Thoracic aorta (tissue), 2 donors: ENCODE data around the gene OSBP. TPM values are rescaled to one million over a fixed set of nuclear protein-coding genes. Genes with fewer than 3 reads are reported as not detected.

ENCODE experiments used
- ATAC-seq: fragments of 150-250 bp; one replicate; pipeline ENCODE4 v1.8.0; 2017; ENCODE audit warnings: low read depth; ENCODE audit not compliant: insufficient number of reproducible peaks, low FRiP score
- DNase-seq: peaks from one replicate; pipeline ENCODE4 v3.0.0-alpha.2; 2020; ENCODE audit warnings: low spot score
- H3K27ac ChIP-seq, 2 donors: fragments of 200-600 bp; sonication (generic); 1 replicate in 1 of 2; 2 replicates in 1 of 2; pipeline ENCODE4 v1.5.1; 2016; ENCODE audit warnings: mild to moderate bottlenecking in 2 of 2, moderate library complexity in 2 of 2
- H3K27me3 ChIP-seq: fragments of 200-600 bp; sonication (generic); replicated peaks from 2 replicates; pipeline ENCODE4 v1.6.0; 2016; ENCODE audit warnings: mild to moderate bottlenecking; ENCODE audit not compliant: insufficient read depth
- H3K36me3 ChIP-seq: fragments of 200-600 bp; sonication (generic); one replicate; pipeline ENCODE4 v1.5.1; 2016
- H3K4me1 ChIP-seq, 2 donors: fragments of 200-600 bp; sonication (generic); 1 replicate in 1 of 2; 2 replicates in 1 of 2; pipeline versions ENCODE4 v1.5.1 to v1.6.0; 2016; ENCODE audit warnings: low read depth in 2 of 2, mild to moderate bottlenecking in 1 of 2; ENCODE audit not compliant: control insufficient read depth in 1 of 2
- H3K4me3 ChIP-seq: fragments of 200-600 bp; sonication (generic); 2 replicates; pipeline ENCODE4 v1.5.1; 2016; ENCODE audit warnings: mild to moderate bottlenecking
- H3K9me3 ChIP-seq: fragments of 200-600 bp; sonication (generic); 2 replicates; pipeline ENCODE4 v1.5.1; 2016
- total RNA-seq, 2 donors: library from RNA; depleted of rRNA; stranded (reverse); fragments of >200 nt; gene quantifications; one replicate each; pipeline versions ENCODE4 v1.1.0 to v1.2.3, GENCODE V29; 2016
- TF ChIP-seq, protein P1 (sequence below): fragments of 200-600 bp; sonication (generic); IDR thresholded peaks from one replicate; pipeline ENCODE4 v1.5.1; 2019; ENCODE audit warnings: antibody characterized with exemption

The OSBP gene
- total RNA-seq, 2 donors from 2014 or later, result 38.4 to 41.8 TPM

DNA sequence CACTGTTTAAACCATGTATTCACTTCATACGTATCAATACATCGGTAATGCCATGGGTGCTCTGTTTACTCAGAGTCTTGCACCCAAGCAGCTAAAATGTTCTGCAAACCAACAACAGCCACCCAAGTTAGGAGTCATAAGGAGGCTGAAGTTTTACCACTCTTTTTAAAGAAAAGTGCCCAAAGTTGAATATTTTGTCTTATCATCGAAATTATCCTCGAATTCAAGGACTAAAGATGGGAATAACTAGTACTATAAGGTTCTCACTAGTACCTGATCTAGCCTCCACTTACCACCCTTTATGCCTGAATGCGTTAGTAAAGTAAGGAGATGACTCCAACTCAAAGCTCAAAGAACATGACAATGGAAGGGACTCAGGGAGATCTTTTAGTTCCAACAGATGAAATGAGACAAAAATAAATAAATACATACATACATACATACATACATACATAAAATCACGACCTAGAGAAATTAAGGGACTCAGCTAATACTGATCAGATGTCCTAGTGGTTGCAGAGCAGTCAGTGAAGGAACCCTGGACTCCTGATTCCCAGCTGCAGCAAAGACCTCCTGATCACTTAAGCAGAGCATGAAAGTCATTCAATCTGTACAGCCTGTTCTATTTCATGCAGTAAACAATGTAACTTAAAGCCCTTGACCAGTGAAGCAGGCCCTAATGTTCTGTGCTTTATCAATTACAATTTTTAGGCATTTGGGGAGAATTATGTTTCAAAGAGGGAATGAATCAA lies 7.7 kb downstream of the OSBP start:
- no peak overlapping the region for H3K27ac ChIP-seq
- peaks cover 55% of the 10 kb centered on the region for H3K36me3 ChIP-seq
- no peak overlapping the region for H3K4me3 ChIP-seq
- H3K27me3 ChIP-seq, result no peaks in the 10 kb centered on the region
- no peak for ATAC-seq
- TF ChIP-seq, protein P1, sequence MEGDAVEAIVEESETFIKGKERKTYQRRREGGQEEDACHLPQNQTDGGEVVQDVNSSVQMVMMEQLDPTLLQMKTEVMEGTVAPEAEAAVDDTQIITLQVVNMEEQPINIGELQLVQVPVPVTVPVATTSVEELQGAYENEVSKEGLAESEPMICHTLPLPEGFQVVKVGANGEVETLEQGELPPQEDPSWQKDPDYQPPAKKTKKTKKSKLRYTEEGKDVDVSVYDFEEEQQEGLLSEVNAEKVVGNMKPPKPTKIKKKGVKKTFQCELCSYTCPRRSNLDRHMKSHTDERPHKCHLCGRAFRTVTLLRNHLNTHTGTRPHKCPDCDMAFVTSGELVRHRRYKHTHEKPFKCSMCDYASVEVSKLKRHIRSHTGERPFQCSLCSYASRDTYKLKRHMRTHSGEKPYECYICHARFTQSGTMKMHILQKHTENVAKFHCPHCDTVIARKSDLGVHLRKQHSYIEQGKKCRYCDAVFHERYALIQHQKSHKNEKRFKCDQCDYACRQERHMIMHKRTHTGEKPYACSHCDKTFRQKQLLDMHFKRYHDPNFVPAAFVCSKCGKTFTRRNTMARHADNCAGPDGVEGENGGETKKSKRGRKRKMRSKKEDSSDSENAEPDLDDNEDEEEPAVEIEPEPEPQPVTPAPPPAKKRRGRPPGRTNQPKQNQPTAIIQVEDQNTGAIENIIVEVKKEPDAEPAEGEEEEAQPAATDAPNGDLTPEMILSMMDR, result no peak
- DNase-seq, result no peak
- peaks cover 13 to 25% of the 10 kb centered on the region in 2 donors for H3K4me1 ChIP-seq
- H3K9me3 ChIP-seq, result no peaks in the 10 kb centered on the region

DNA sequence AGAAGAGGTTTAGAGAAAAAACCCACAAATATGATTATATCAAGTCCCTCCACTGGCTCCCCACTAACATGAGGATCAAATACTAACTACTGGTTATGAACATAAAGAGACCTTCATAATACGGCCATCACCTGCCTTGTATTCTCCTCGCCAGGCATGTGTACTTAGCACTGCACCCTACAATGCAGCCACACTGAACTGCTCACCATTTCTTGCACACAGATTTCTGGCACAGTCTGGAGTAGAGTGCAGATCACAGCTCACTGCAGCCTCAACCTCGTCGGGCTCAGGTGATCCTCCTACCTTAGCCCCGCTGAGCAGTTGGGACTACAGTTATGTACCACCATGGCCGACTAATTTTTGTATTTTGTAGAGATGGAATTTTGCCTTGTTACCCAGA lies 13.1 kb downstream of the OSBP start:
- no peaks in the 10 kb centered on the region for H3K4me1 ChIP-seq
- TF ChIP-seq, protein P1, result no peak
- no peak for DNase-seq
- H3K36me3 ChIP-seq, result peaks cover 71% of the 10 kb centered on the region
- no peak overlapping the region for H3K4me3 ChIP-seq
- H3K27me3 ChIP-seq, result no peaks in the 10 kb centered on the region
- no peak for ATAC-seq
- no peak overlapping the region for H3K27ac ChIP-seq
- no peaks in the 10 kb centered on the region for H3K9me3 ChIP-seq

DNA sequence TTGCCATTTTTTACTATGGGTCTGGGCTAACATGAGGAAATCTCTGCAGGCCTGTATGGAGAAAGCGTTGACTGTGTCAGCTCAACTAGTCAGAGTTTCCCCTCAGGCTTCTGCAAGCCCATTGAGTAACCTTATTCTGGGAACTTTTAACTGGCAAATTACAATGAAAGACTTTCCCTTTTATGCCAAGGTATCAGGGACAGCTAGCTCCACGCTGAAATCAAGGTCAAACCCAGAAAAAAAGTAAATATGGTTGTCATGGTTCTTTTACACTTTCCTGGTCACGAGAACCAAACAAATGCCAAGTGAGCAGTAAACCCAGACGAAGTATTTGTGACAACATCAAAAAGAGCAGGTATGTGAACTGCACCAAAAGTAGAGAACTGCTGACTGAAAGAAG lies 13.8 kb downstream of the OSBP start:
- peaks cover 71% of the 10 kb centered on the region for H3K36me3 ChIP-seq
- ATAC-seq, result no peak
- TF ChIP-seq, protein P1, result no peak

DNA sequence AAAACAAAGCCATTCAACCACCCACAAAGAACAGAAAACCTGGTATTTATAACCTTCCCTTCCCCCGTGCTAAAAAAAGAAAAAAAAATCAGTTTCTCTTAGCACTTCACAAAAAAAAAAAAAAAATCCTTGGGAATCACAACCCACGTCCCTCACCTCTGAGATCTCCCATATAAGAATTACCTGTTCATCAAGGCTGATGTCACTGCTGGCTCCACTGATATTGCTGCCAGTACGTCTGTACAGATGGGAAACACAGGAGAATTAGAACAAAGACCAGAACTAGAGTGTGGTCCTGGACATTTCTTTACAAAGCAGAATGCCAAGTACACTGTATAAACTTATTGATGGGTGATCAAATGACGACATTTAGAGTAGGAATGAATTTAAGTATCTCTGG lies 14.9 kb downstream of the OSBP start:
- Histone ChIP-seq H3K9me3 (no peaks in the 10 kb centered on the region), H3K36me3 (peaks cover 60% of the 10 kb centered on the region), H3K27ac (no peak overlapping the region), H3K4me3 (no peak overlapping the region), H3K27me3 (no peaks in the 10 kb centered on the region), H3K4me1 (no peaks in the 10 kb centered on the region)
- no peak for ATAC-seq
- no peak for DNase-seq
- TF ChIP-seq, protein P1, result no peak

More for the DNA sequence above, 13.8 kb downstream of the OSBP start:
- Histone ChIP-seq H3K27ac (no peak overlapping the region), H3K4me3 (no peak overlapping the region), H3K4me1 (no peaks in the 10 kb centered on the region), H3K9me3 (no peaks in the 10 kb centered on the region), H3K27me3 (no peaks in the 10 kb centered on the region)
- no peak for DNase-seq

DNA sequence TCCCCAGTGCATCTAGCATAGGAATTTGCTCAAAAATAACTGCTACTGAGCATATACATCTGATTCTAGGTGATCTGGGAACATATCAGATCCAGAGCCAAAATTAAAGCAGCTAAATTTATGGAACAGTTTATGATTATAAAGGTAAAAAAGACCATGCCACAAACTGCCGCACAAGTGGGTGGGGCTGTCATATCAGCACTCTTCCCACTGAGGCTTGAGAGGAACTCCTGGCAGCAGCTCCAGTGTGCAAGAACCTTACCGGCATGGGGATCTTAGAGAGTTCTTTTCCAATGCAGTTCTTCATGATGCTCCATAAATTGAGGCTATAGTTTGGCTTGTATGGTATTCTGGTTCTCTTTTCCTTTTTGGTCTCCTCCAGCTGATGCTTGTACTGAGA lies 15.3 kb downstream of the OSBP start:
- Histone ChIP-seq H3K4me1 (no peaks in the 10 kb centered on the region), H3K36me3 (peaks cover 56% of the 10 kb centered on the region), H3K27me3 (no peaks in the 10 kb centered on the region), H3K4me3 (no peak overlapping the region), H3K27ac (no peak overlapping the region), H3K9me3 (no peaks in the 10 kb centered on the region)
- DNase-seq (no peak), ATAC-seq (no peak)
- TF ChIP-seq, protein P1, result no peak
